HepG2 (cell line): ENCODE measurements around the gene EIF4E1B. TPM values are rescaled to one million over a fixed set of nuclear protein-coding genes. Genes with fewer than 3 reads are reported as not detected.

ENCODE experiments used
- ATAC-seq: fragments of 200-7000 bp; cut with Tn5 transposase; 3 replicates; pipeline ENCODE4 v1.9.1; 2020; ENCODE audit warnings: mild to moderate bottlenecking, moderate library complexity
- BruUV-seq: library from RNA; stranded (reverse); fragments of 400-500 nt; replicated peaks from 2 replicates; lab custom pipeline; 2021; lab: Mats Ljungman, UMichigan
- CTCF ChIA-PET: fragments of 300-600 bp; formaldehyde crosslinking; extraction: SDS; loops from one replicate; lab custom pipeline; 2021; ENCODE audit warnings: low total read pairs, inconsistent platforms, low intra/inter-chr PET ratio; lab: Yijun Ruan, JAX
- POLR2A ChIA-PET: fragments of 350-600 bp; sonication (Branson Sonifier 250); formaldehyde crosslinking; loops from one replicate; lab custom pipeline; 2020; ENCODE audit warnings: antibody characterized with exemption, inconsistent platforms; lab: Yijun Ruan, JAX
- DNase-seq: peaks from one replicate; pipeline ENCODE4 v3.0.0-alpha.2; 2015; ENCODE audit warnings: low spot score
- FAIRE-seq: peaks from 3 replicates; lab custom pipeline; 2011; peaks lifted over from hg19 to GRCh38; lab: Jason Lieb, UNC
- H2AFZ ChIP-seq: one replicate; pipeline ENCODE4 v1.6.1; 2011; ENCODE audit warnings: low read length, inconsistent platforms
- H3K27ac ChIP-seq: fragments of 300-600 bp; 3 replicates; pipeline ENCODE4 v1.8.0; 2011; ENCODE audit warnings: mixed run types, mild to moderate bottlenecking, mixed read lengths, low read length, inconsistent platforms; ENCODE audit not compliant: insufficient read depth; ENCODE audit errors: extremely low read length
- H3K27me3 ChIP-seq, 2 experiments: fragments of 200-600 bp in 1 of 2; 2 replicates in 1 of 2; 3 replicates in 1 of 2; pipeline versions ENCODE4 v1.6.0 to v1.8.0; 2011; ENCODE audit warnings: low read length in 2 of 2, mild to moderate bottlenecking in 2 of 2, moderate library complexity in 2 of 2, inconsistent platforms in 1 of 2; ENCODE audit not compliant: insufficient read depth in 2 of 2, control insufficient read depth in 1 of 2
- H3K36me3 ChIP-seq, 2 experiments: fragments of 200-600 bp in 1 of 2; replicated peaks in 1 of 2; 2 replicates in 1 of 2; 3 replicates in 1 of 2; pipeline versions ENCODE4 v1.5.1 to v1.8.0; 2011; ENCODE audit warnings: low read length in 2 of 2, inconsistent platforms in 1 of 2; ENCODE audit not compliant: insufficient read depth in 2 of 2, control insufficient read depth in 1 of 2
- H3K4me1 ChIP-seq: 2 replicates; pipeline ENCODE4 v1.5.1; 2012; ENCODE audit warnings: low read length, inconsistent platforms; ENCODE audit not compliant: insufficient read depth
- H3K4me2 ChIP-seq: 2 replicates; pipeline ENCODE4 v1.6.0; 2011; ENCODE audit warnings: low read depth, low read length, inconsistent platforms
- H3K4me3 ChIP-seq, 3 experiments: fragments of 200-600 bp in 1 of 3; sonication (generic), shearing (Covaris generic) in 1 of 3; replicated peaks in 1 of 3; 2 replicates each; pipeline ENCODE4 v1.5.1; 2011 to 2016; ENCODE audit warnings: low read length in 3 of 3, inconsistent platforms in 2 of 3, low read depth in 2 of 3, mild to moderate bottlenecking in 2 of 3, control low read depth in 1 of 3, mixed read lengths in 1 of 3; ENCODE audit not compliant: insufficient read depth in 1 of 3
- H3K79me2 ChIP-seq: one replicate; pipeline ENCODE4 v1.6.1; 2011; ENCODE audit warnings: low read length, inconsistent platforms; ENCODE audit not compliant: insufficient read depth
- H3K9ac ChIP-seq: 2 replicates; pipeline ENCODE4 v1.6.0; 2011; ENCODE audit warnings: mild to moderate bottlenecking, low read depth, low read length, inconsistent platforms; ENCODE audit not compliant: insufficient read depth
- H3K9me3 ChIP-seq: 2 replicates; pipeline ENCODE4 v1.5.1; 2012; ENCODE audit warnings: mild to moderate bottlenecking, low read length
- H4K20me1 ChIP-seq: 2 replicates; pipeline ENCODE4 v1.6.0; 2011; ENCODE audit warnings: inconsistent platforms, mild to moderate bottlenecking, low read length, moderate library complexity; ENCODE audit not compliant: insufficient read depth
- HMG20B ChIP-seq: conservative IDR thresholded peaks from 2 replicates; pipeline ENCODE4 v1.6.1; 2016; ENCODE audit warnings: missing genetic modification reagents, missing compliant biosample characterization
- KAT2B ChIP-seq: fragments of 150-350 bp; IDR thresholded peaks from 2 replicates; pipeline ENCODE4 v1.6.1; 2014; ENCODE audit warnings: low read depth, low read length, borderline replicate concordance
- NFYB ChIP-seq: sonication (generic); formaldehyde crosslinking; IDR thresholded peaks from 2 replicates; pipeline ENCODE4 v1.4.0; 2020; ENCODE audit warnings: missing genetic modification reagents
- RXRB ChIP-seq: IDR thresholded peaks from 2 replicates; pipeline ENCODE4 v1.6.1; 2016; ENCODE audit warnings: borderline replicate concordance, missing genetic modification reagents, missing compliant biosample characterization
- SP140L ChIP-seq: sonication (generic); formaldehyde crosslinking; IDR thresholded peaks from 2 replicates; pipeline ENCODE4 v1.4.0; 2020; ENCODE audit warnings: missing genetic modification reagents, borderline replicate concordance
- TMF1 ChIP-seq: sonication (generic); formaldehyde crosslinking; IDR thresholded peaks from 2 replicates; pipeline ENCODE4 v1.8.1; 2022; ENCODE audit warnings: low read depth, missing genetic modification reagents
- ZNF10 ChIP-seq: sonication (generic); formaldehyde crosslinking; IDR thresholded peaks from 2 replicates; pipeline ENCODE4 v1.4.0; 2020; ENCODE audit warnings: mild to moderate bottlenecking, low read depth, missing genetic modification reagents, borderline replicate concordance
- ZNF143 ChIP-seq: sonication (generic); formaldehyde crosslinking; IDR thresholded peaks from 2 replicates; pipeline ENCODE4 v1.4.0; 2020; ENCODE audit warnings: missing genetic modification reagents
- ZNF260 ChIP-seq: sonication (generic); formaldehyde crosslinking; IDR thresholded peaks from 2 replicates; pipeline ENCODE4 v1.4.0; 2020; ENCODE audit warnings: missing genetic modification reagents, low read depth, mild to moderate bottlenecking, borderline replicate concordance
- ZNF672 ChIP-seq: sonication (generic); formaldehyde crosslinking; IDR thresholded peaks from 2 replicates; pipeline ENCODE4 v1.8.1; 2022; ENCODE audit warnings: missing genetic modification reagents
- ZNF746 ChIP-seq: sonication (generic); formaldehyde crosslinking; IDR thresholded peaks from 2 replicates; pipeline ENCODE4 v1.8.0; 2022; ENCODE audit warnings: mild to moderate bottlenecking, missing genetic modification reagents
- ZSCAN20 ChIP-seq: sonication (generic); formaldehyde crosslinking; IDR thresholded peaks from 2 replicates; pipeline ENCODE4 v1.4.0; 2020; ENCODE audit warnings: missing genetic modification reagents, mild to moderate bottlenecking, borderline replicate concordance
- ZSCAN29 ChIP-seq: sonication (generic); formaldehyde crosslinking; conservative IDR thresholded peaks from 2 replicates; pipeline ENCODE4 v1.4.0; 2020; ENCODE audit warnings: mild to moderate bottlenecking, missing genetic modification reagents
- whole genome bisulfite sequencing: methylation state at CpG from one replicate; pipeline ENCODE4 v1.1.6; 2017; ENCODE audit warnings: low lambda C conversion rate; 5-methylcytosine and 5-hydroxymethylcytosine counted together
- in situ Hi-C: cut with HindIII; loops from 2 replicates; pipeline ENCODE4 v1.10.0; 2017; ENCODE audit warnings: low pct_unique_long_range_greater_than_20kb; ENCODE audit not compliant: extremely low pct_ligation_motif_present
- intact Hi-C: fragments of 100-400 bp; cut with micrococcal nuclease; formaldehyde crosslinking; loops from one replicate; pipeline ENCODE4 v1.10.0; 2022; ENCODE audit not compliant: unreplicated experiment
- polyA plus RNA-seq, 8 experiments: library from polyadenylated mRNA; depleted of rRNA in 3 of 8; stranded (reverse) in 7 of 8; unstranded in 1 of 8; fragments of >200 nt; fragmentation: Illumina TruSeq in 4 of 8; extraction: Trizol in 4 of 8; gene quantifications; 2 replicates each; pipeline versions ENCODE4 v1.2.1 to v1.2.3, GENCODE V29; 2011 to 2016; ENCODE audit warnings: low read depth in 4 of 8, missing spikeins in 1 of 8, mixed read lengths in 1 of 8; ENCODE audit not compliant: insufficient read depth in 1 of 8
- total RNA-seq, 5 experiments: library from RNA; depleted of rRNA; stranded (reverse); fragments of >200 nt; fragmentation: Illumina TruSeq; extraction: Trizol; gene quantifications; 2 replicates each; pipeline ENCODE4 v1.2.3, GENCODE V29; 2016; ENCODE audit warnings: low read depth in 1 of 5
- TF ChIP-seq, protein P1 (sequence below): sonication (generic); formaldehyde crosslinking; IDR thresholded peaks from 2 replicates; pipeline ENCODE4 v1.4.0; 2020; ENCODE audit warnings: missing genetic modification reagents, borderline replicate concordance

The EIF4E1B gene
- total and polyA plus RNA-seq, 2 of the 13 experiments (the other 11 are each of a cell fraction or from before 2014, with no cell fraction given): not detected

DNA sequence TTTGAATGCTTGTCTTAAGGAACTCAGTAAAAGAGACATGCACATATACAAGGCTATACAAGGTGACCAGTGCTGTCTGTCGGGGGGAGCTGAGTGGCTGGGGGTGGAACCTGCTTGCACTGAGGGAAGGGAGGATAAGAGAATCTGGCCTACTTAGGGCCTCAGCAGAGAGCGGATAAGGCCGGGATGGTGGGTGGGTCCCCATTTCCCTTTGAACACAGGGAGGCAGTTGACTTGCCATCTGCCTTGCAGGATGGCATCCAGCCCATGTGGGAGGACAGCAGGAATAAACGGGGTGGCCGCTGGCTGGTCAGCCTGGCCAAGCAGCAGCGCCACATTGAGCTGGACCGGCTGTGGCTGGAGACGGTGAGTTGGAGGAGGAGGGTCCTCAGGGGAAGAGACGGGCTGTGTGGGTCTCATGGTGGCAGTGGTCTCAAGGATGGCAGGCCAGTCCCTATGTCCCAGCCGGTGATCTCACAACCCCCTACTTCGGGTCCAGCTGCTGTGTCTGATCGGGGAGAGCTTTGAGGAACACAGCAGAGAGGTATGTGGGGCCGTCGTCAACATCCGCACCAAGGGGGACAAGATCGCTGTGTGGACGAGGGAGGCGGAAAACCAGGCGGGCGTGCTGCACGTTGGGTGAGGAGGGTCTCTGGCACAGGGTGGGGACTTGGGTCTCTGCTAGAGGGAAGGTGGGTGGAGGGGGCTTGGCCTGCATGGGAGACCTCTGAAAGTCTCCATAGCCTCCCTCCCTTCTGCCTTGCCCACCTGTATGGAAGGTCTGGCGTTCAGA is 14.6 kb downstream of the EIF4E1B start:
- no peaks in the 10 kb centered on the region for H3K79me2 ChIP-seq
- TF ChIP-seq, protein P1, sequence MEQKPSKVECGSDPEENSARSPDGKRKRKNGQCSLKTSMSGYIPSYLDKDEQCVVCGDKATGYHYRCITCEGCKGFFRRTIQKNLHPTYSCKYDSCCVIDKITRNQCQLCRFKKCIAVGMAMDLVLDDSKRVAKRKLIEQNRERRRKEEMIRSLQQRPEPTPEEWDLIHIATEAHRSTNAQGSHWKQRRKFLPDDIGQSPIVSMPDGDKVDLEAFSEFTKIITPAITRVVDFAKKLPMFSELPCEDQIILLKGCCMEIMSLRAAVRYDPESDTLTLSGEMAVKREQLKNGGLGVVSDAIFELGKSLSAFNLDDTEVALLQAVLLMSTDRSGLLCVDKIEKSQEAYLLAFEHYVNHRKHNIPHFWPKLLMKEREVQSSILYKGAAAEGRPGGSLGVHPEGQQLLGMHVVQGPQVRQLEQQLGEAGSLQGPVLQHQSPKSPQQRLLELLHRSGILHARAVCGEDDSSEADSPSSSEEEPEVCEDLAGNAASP: no peak
- TF ChIP-seq, all 625 proteins: peak for 0
- 58% methylated on average over 22 of the region's 22 CpGs for WGBS
- DNase-seq (no peak), FAIRE-seq (no peak), ATAC-seq (no peak)
- Histone ChIP-seq H3K4me2 (no peak overlapping the region), H3K9ac (no peak overlapping the region), H4K20me1 (no peaks in the 10 kb centered on the region), H3K9me3 (no peaks in the 10 kb centered on the region), H3K27ac (no peak overlapping the region), H3K4me3 (no peak overlapping the region), H3K36me3 (no peaks in the 10 kb centered on the region), H2AFZ (no peak overlapping the region), H3K27me3 (peaks cover 9 to 39% of the 10 kb centered on the region in 2 experiments; a peak in 4 of 5 replicates), H3K4me1 (peaks cover 21% of the 10 kb centered on the region)
- in situ Hi-C loops (no loop called here), intact Hi-C loops (no loop called here)
- ChIA-PET POLR2A (no interaction called here), CTCF (no interaction called here)
- no TSS peak for BruUV-seq

DNA sequence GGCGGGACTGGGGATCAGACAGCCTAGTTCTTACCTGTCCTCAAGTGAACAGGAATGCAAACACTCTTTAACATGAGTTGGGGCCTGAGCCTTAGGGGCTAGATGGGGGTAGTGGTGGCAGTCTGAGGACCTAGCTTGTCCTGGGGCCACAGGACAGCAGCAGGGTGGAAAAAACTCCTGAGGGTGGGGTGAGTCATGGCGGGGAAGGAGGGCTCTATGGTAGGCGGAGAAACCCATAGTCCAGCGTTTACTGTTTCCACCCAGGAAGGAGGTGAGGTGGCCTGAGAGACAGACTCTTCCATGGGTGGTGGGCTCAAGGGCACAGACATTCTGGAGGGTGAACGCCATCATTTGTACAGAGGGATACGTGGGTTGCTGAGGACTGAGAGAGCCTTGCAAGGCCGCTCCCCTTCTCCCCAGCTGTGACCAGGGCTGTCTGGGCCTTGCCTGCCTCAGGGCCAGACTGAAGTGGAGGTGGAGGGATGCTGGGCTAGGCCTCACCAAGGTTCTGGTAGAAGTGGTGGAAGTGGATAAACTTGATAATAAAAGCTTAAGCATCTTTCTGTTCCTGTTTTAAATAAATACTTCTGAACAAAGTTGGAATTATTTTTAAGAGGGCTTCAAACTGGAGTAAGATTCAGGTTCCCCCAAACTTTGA is 15.7 kb downstream of the EIF4E1B start:
- Histone ChIP-seq H4K20me1 (no peaks in the 10 kb centered on the region), H3K4me1 (peaks cover 21% of the 10 kb centered on the region), H3K9me3 (no peaks in the 10 kb centered on the region), H2AFZ (no peak overlapping the region), H3K27ac (no peak overlapping the region), H3K4me3 (peak overlapping the region in 2 of 3 experiments; percentile 40 to 73; a peak in 2 of 6 replicates), H3K36me3 (no peaks in the 10 kb centered on the region), H3K79me2 (no peaks in the 10 kb centered on the region), H3K4me2 (peak overlapping the region; percentile 86), H3K9ac (0 out of 2 replicates have a peak overlapping the region, but pooled peaks have one; percentile 50), H3K27me3 (peaks cover 9 to 30% of the 10 kb centered on the region in 2 experiments; a peak in 4 of 5 replicates)
- CTCF ChIA-PET: no interaction called here
- FAIRE-seq (no peak), DNase-seq (no peak), ATAC-seq (no peak)
- no TSS peak for BruUV-seq
- intact Hi-C loops (no loop called here), in situ Hi-C loops (no loop called here)
- POLR2A ChIA-PET: interaction anchor here (1.0 to 1.2 kb wide), 3 partner anchors 12 to 441 kb away, joined by 3 to 7 read pairs (median 6); partner anchors contain the start of gene FGFR4
- 64% methylated on average over 6 of the region's 7 CpGs for WGBS
- no peak for TF ChIP-seq NFYB (CRISPR knock-in tag)
- TF ChIP-seq, protein P1: no peak
- no peak for TF ChIP-seq SP140L (CRISPR knock-in tag)
- no peak for TF ChIP-seq HMG20B (CRISPR knock-in tag)
- no peak for TF ChIP-seq TMF1 (CRISPR knock-in tag)
- no peak for TF ChIP-seq ZNF260 (CRISPR knock-in tag)
- no peak for TF ChIP-seq ZSCAN29 (CRISPR knock-in tag)
- TF ChIP-seq ZNF143 (CRISPR knock-in tag): no peak
- TF ChIP-seq ZNF10 (CRISPR knock-in tag): no peak
- no peak for TF ChIP-seq ZNF672
- TF ChIP-seq ZSCAN20 (CRISPR knock-in tag): no peak
- no peak for TF ChIP-seq RXRB (CRISPR knock-in tag)
- TF ChIP-seq ZNF746: no peak
- no peak for TF ChIP-seq KAT2B
